Muscle layer of colon (tissue), 2 donors: ENCODE results near the gene RASA2.
A peak's percentile ranks its signal among the peaks of the same experiment; 100 is the strongest.

Experiments used
- H3K27ac ChIP-seq: one replicate; pipeline ENCODE4 v1.7.0; 2013; ENCODE audit warnings: low read depth, mild to moderate bottlenecking, low read length, moderate library complexity
- H3K27me3 ChIP-seq, 2 donors: one replicate each; pipeline ENCODE4 v1.7.0; 2013; ENCODE audit warnings: low read length in 2 of 2, mild to moderate bottlenecking in 2 of 2; ENCODE audit not compliant: insufficient read depth in 2 of 2, control insufficient read depth in 1 of 2
- H3K36me3 ChIP-seq: one replicate; pipeline ENCODE4 v1.7.0; 2013; ENCODE audit warnings: mild to moderate bottlenecking, low read length; ENCODE audit not compliant: insufficient read depth
- H3K4me1 ChIP-seq: one replicate; pipeline ENCODE4 v1.7.0; 2013; ENCODE audit warnings: mild to moderate bottlenecking, low read length; ENCODE audit not compliant: insufficient read depth
- H3K4me3 ChIP-seq, 2 donors: one replicate each; pipeline ENCODE4 v1.7.0; 2013; ENCODE audit warnings: low read length in 2 of 2, low read depth in 1 of 2, mild to moderate bottlenecking in 1 of 2, moderate library complexity in 1 of 2
- H3K9ac ChIP-seq: one replicate; pipeline ENCODE4 v1.7.0; 2013; ENCODE audit warnings: low read length
- H3K9me3 ChIP-seq: one replicate; pipeline ENCODE4 v1.7.0; 2013; ENCODE audit warnings: mild to moderate bottlenecking, low read length
- donor health status: abdominal sarcoma.
- donor health status: Adenocarcinoma of cecum.

The RASA2 gene

DNA sequence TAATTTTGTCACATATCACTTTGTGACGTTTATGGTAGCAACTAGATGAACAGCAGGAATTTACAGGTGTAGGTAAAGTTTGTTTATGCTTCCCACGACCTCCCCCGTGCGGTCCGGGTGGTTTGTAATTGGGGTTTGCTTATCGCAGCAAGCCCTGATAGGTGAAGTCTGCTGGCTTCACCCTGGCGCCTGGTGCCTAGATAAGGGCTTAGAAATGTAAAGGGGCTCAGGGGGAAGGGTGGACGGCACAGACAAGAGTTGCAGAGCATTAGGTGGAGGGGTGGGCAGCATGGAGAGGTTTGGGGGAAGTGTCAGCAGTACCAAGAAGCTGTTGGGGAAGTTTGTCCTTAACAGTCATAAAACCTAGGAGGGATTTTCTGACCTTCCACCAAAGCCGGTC is 143.1 kb downstream of the RASA2 start:
- H3K4me1 ChIP-seq, result no peaks in the 10 kb centered on the region
- no peaks in the 10 kb centered on the region for H3K9me3 ChIP-seq
- no peak overlapping the region for H3K9ac ChIP-seq
- H3K27ac ChIP-seq, result no peak overlapping the region
- H3K27me3 ChIP-seq, result no peaks in the 10 kb centered on the region
- H3K4me3 ChIP-seq, result no peak overlapping the region
- H3K36me3 ChIP-seq, result no peaks in the 10 kb centered on the region

DNA sequence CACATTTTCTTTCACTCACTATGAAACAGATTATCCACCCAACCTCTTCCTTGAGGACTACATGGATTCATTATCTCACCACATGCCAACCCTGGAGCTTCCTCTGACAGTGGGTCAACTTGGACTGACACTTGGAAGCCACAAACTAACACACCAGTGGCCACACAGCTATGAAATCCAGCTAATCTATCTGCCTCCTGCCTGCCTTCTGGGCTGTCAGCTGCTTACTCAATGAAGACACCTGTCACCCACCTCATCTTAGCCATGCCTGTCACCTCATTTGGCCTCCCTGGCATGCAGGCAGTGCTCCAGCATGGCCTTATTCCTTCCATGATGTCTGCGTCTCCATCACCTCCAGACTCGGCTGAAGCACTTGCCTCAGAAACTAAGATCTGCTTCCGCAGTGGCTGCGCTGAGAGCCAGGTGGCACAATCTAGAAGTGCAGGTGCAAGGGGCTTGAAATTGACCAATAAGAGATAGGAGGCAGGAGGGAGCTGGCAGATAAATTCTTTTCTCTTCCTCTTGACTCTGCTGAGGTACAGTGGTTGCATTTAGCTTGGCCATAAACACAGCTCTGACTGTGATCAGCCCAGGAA is 146.1 kb downstream of the RASA2 start:
- Histone ChIP-seq H3K9me3 (no peaks in the 10 kb centered on the region), H3K36me3 (no peaks in the 10 kb centered on the region), H3K4me3 (no peak overlapping the region), H3K4me1 (no peaks in the 10 kb centered on the region), H3K27ac (no peak overlapping the region), H3K9ac (no peak overlapping the region), H3K27me3 (no peaks in the 10 kb centered on the region)

DNA sequence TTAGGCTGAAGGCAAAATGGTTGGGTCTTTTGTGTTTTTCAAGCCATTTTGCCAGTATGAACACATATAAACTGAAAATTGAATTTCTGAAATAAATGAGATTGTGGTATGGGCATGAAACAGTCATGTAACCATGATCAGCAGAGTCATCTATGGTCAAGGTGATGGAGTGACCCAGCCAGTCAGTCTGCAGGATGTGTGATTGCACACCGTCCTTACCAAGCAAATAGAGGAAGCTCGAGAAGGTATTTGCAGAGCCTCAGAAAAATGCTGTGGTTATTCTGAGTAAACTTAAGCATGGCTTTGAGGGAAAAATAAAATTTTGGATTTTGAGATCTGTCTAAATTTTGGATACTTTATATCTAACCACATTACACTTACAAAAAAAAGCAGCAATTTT is 155.4 kb downstream of the RASA2 start:
- Histone ChIP-seq H3K9ac (no peak overlapping the region), H3K36me3 (no peaks in the 10 kb centered on the region), H3K9me3 (no peaks in the 10 kb centered on the region), H3K27ac (no peak overlapping the region), H3K4me3 (no peak overlapping the region), H3K4me1 (peaks cover 7% of the 10 kb centered on the region), H3K27me3 (no peaks in the 10 kb centered on the region)

DNA sequence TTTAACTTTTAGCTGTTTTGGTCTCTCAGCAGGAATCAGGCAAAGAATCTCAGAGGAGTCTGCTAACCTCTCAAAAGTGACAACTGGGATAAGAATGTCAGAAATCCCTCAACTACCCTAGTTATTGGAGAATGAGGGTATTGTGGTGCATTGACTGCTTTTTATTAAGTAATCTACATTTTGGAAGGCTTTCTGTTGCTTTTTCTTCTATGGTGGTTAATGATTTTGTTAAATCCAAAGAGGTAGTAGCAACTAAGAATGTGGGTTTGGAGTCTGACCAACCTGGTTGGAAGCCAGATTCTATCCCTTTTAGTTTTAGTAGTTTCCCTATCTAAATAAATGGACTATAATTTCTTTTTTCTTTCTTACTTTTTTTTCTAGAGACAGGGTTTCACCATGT is 156.6 kb downstream of the RASA2 start:
- Histone ChIP-seq H3K9me3 (no peaks in the 10 kb centered on the region), H3K4me3 (no peak overlapping the region), H3K27me3 (no peaks in the 10 kb centered on the region), H3K36me3 (no peaks in the 10 kb centered on the region), H3K4me1 (peaks cover 8% of the 10 kb centered on the region), H3K9ac (no peak overlapping the region), H3K27ac (no peak overlapping the region)

DNA sequence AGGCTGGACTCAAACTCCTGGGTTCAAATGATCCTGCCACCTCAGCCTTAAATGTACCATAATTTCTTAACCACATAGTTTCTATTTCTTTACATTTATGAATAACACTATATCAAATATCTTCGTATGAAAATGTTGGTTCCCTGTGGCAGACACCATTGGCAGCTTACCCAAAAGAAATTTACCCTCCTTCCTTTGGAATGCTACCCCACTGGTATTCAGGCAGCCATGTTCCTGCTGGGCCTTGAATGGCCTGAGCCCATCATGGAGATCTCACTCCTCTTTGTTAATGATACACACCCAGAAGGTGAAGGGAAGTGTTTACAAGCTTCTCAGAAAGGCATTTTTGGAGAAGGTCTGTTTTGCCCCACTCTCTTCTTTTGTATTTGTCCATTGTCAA is 157.0 kb downstream of the RASA2 start:
- no peak overlapping the region for H3K4me3 ChIP-seq
- H3K9me3 ChIP-seq, result no peaks in the 10 kb centered on the region
- no peak overlapping the region for H3K9ac ChIP-seq
- peaks cover 12% of the 10 kb centered on the region for H3K4me1 ChIP-seq
- no peak overlapping the region for H3K27ac ChIP-seq
- H3K36me3 ChIP-seq, result no peaks in the 10 kb centered on the region
- no peaks in the 10 kb centered on the region for H3K27me3 ChIP-seq

DNA sequence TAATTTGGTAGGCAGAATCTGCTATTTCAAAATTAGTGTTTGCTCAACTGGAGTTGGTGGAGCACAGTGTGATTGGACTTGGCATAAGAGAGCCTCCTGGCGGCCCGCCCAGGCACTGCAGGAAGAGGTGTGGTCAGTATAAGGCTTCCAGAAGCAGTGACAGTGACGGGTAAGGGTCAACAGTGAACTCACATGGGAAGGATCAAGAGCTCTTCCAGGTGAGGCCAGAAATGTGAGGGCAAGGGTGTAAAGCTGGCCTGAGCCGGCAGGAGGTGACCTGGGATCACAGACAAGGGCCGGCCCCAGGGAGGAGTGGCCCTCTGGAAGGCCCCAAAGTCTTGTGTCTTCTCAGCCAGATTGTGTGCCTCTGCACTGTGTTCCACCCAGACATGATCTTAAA is 158.1 kb downstream of the RASA2 start:
- H3K4me1 ChIP-seq, result peaks cover 13% of the 10 kb centered on the region
- no peaks in the 10 kb centered on the region for H3K36me3 ChIP-seq
- H3K9ac ChIP-seq, result no peak overlapping the region
- no peaks in the 10 kb centered on the region for H3K9me3 ChIP-seq
- H3K27ac ChIP-seq, result no peak overlapping the region
- H3K27me3 ChIP-seq, result no peaks in the 10 kb centered on the region
- H3K4me3 ChIP-seq, result no peak overlapping the region

DNA sequence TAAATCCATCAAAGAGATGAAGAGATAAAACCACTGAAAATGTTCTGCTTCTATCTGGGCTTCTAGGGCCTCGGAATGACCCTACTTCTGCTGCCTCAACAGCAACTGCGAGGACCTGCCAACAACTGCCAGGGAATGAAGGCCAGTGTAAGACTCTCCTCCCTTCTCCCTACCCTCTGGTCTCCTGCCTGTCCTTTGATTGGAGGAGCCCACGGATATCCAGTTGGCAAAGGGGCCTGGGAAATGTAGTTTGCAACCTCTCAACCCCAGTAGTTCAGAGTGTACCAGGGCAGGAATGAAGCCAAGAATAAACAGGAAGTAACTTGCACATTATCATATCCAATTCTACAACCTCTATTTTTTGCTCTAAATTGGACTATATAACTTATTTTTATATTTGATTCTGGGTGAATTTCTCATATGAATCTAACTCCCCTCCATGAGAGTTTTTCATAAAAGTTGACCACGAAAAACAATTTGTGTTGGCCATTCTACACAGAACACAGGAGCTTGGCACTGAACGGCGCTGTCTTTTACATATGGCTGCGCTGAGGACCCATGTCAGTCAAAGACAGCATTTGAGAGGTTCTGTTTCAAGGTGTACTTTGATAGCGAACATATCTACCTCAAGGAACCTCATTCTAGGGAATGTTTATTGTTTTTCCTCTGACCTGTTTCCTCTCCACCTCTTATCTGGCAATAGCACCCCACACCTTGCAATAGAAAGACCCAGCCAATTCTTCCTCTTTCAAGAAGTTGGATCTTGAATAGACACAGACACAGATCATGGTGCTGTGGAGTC is 160.1 kb downstream of the RASA2 start:
- Histone ChIP-seq H3K27ac (no peak overlapping the region), H3K9ac (no peak overlapping the region), H3K27me3 (no peaks in the 10 kb centered on the region), H3K9me3 (no peaks in the 10 kb centered on the region), H3K4me1 (peaks cover 20% of the 10 kb centered on the region), H3K4me3 (no peak overlapping the region), H3K36me3 (no peaks in the 10 kb centered on the region)

DNA sequence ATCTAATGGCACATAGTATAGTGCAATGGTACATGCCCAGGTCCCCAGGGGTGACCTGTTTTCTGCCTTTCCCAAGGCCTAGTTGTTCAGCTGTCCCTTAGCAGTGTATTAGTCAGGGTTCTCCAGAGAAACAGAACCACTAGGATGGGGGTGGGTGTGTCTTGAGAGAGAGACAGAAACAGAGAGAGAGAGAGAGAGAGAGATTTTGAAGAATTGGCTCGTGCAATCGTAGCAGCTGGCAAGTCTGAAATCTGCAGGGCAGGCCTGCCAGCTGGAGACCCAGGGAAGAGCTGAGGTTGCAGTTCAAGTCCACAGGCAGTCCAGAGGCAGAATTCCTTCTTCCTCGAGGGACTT is 160.7 kb downstream of the RASA2 start:
- no peak overlapping the region for H3K9ac ChIP-seq
- H3K27ac ChIP-seq, result no peak overlapping the region
- no peaks in the 10 kb centered on the region for H3K27me3 ChIP-seq
- no peaks in the 10 kb centered on the region for H3K9me3 ChIP-seq
- H3K36me3 ChIP-seq, result no peaks in the 10 kb centered on the region
- H3K4me3 ChIP-seq, result no peak overlapping the region
- H3K4me1 ChIP-seq, result peaks cover 26% of the 10 kb centered on the region

DNA sequence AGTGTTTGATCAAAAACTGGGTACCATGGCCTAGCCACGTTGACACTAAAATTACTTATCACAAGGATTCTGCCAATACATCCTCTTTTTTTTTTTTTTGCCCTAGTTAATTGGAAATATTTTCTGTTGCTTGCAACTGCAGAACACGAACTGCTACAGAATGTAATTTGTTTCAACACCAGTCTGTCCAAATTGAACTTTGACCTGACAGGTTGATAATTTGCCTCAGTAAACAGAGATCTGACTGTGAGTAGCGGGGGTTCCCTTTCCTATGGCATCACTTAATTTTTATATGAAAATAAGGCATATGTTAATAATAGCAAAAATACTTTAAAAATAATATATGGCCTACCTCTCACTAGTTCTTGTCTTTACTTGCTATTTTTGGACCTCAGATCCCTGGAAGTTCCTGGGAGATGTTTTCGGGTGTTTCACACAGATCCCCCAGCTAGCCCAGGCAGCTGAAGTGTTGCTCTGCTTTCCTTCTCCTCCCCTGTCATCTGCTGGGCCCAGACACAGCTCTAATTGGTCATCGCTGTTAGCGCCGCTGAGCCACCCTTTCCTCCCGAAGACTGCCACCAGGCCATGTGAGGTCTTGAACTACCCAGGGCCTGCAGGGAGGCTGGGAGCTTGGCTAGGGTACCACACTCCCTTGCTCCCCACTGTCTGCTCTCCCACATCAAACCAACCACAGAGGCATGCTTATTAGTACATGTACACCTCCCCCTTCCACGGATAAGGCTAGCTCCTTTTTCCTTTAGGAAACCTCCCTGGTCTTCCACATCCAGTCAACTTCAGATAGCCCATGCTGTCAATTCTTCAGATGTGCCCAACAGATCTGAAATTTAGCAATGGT is 161.5 kb downstream of the RASA2 start:
- Histone ChIP-seq H3K9ac (no peak overlapping the region), H3K4me1 (peaks cover 27% of the 10 kb centered on the region), H3K4me3 (peak overlapping the region in 1 of 2 donors; percentile 21), H3K27me3 (no peaks in the 10 kb centered on the region), H3K27ac (peak overlapping the region; percentile 68), H3K36me3 (no peaks in the 10 kb centered on the region), H3K9me3 (no peaks in the 10 kb centered on the region)

DNA sequence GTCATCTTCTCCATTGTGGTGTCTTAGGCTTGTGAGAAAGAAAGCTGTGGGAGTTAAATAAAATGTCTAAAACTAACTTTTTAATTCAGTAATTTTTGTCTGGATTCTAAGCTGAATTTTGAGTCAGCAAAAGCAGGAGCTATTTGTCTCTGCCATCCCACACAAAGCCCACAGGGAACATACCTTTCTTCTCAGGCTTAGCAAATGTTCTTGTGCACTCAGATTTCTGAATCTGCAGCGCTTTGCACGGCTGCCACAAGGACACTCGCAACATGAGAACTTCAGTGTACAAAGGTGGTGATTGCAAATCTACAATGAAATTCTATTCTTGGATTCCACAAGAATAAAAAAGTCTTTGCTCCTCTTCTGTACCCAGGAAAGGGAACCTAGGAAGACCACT is 163.0 kb downstream of the RASA2 start:
- Histone ChIP-seq H3K27me3 (no peaks in the 10 kb centered on the region), H3K9me3 (no peaks in the 10 kb centered on the region), H3K4me3 (no peak overlapping the region), H3K36me3 (no peaks in the 10 kb centered on the region), H3K4me1 (peaks cover 32% of the 10 kb centered on the region), H3K27ac (no peak overlapping the region), H3K9ac (no peak overlapping the region)

DNA sequence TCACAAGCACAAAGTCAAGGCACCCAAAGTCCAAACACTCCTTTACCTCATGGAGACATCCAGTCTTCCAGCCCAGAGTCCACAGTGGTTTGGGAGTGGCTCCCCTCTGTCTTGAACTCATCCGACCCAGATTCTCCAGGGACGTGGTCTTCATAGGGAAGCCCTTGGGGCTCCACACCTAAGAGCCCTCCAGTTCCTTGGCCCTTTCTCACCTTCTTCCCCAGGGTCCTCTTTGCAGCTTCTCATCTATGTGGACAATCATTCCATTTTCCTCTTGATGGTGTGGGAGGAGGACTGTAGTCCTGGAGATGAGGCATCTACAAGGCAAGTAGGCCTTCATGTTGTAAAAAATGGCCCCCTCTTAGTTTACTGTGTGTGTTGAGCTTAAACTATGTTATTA is 164.0 kb downstream of the RASA2 start:
- H3K36me3 ChIP-seq, result no peaks in the 10 kb centered on the region
- no peaks in the 10 kb centered on the region for H3K27me3 ChIP-seq
- peaks cover 32% of the 10 kb centered on the region for H3K4me1 ChIP-seq
- no peak overlapping the region for H3K27ac ChIP-seq
- no peaks in the 10 kb centered on the region for H3K9me3 ChIP-seq
- H3K4me3 ChIP-seq, result no peak overlapping the region
- no peak overlapping the region for H3K9ac ChIP-seq
